Measurements from ENCODE around the gene TMOD2.

DNA sequence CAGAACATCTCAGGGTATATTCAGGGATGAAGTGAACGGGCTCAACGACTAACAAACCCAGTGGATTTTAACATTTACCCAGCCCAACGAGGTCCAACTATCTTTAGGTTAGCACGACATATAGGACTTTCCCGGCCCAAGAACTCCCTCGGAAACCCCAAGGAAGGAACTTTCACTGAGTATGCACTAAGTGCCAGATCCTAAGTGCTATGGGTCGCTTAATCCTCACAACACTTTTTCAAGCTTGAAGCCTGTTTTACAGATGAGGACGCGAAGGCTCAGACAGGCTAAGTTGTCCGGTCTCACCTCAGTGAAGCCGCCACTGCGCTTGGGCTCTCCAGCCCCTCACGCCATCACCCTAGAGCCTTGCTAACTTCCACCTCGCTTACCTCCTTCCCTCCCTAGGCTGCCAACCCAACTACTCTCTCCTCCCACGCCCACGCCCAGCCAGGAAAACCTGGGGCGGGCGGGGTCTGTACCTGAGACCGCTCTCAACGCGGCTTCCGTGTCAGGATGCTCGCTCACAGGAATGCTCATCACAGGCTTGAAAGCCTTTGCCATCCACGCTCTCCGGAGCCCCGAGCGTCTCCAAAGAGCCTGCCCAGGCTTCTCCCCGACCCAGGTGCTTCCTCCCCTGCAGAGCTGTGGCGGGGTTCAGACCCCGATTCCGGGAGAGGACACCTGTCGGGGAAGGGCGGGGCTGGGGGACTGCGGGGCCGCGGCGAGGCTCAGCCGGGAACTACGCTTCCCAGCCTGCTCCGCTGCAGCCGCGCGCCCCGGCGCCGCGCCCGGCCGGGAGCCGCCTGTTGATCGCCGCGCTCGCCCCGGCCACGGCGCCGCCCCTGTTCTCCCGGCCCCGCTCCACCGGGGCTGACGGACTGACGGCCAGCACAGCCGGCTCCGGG lies at the start of gene TMOD2:
- TF ChIP-seq NR2C2 (CRISPR knock-in tag; IDR thresholded peaks at IDR 0.05) (no peak), ZBTB21 (CRISPR knock-in tag; IDR thresholded peaks at IDR 0.05; ENCODE audit: borderline replicate concordance) (no peak)
- TF ChIP-seq, protein P1, sequence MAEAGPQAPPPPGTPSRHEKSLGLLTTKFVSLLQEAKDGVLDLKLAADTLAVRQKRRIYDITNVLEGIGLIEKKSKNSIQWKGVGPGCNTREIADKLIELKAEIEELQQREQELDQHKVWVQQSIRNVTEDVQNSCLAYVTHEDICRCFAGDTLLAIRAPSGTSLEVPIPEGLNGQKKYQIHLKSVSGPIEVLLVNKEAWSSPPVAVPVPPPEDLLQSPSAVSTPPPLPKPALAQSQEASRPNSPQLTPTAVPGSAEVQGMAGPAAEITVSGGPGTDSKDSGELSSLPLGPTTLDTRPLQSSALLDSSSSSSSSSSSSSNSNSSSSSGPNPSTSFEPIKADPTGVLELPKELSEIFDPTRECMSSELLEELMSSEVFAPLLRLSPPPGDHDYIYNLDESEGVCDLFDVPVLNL (CRISPR knock-in tag; IDR thresholded peaks at IDR 0.05; ENCODE audit: borderline replicate concordance, low read depth) = no peak
